ENCODE measurements around the gene B4GALNT4.
"Not testable (repeated sequence)": the region's sequence is repeated elsewhere in the genome, so short reads cannot be mapped to it uniquely, and the experiment has no call there.

Gene B4GALNT4

GRCh38 chr11:405954-406795 lies 36.9 kb downstream of the B4GALNT4 start:
- no peak for DNase-seq (ENCODE audit: low read depth in 2 of 2)

- peak; percentile 85 to 91 for DNase-seq (ENCODE audit: low read depth in 2 of 2)
Measured at GRCh38 chr11:406796-407650, 37.7 kb downstream of the B4GALNT4 start.

GRCh38 chr11:407651-408123 lies 38.4 kb downstream of the B4GALNT4 start:
- DNase-seq (ENCODE audit: low read depth in 2 of 2): no peak

- no peak for DNase-seq (ENCODE audit: low read depth in 2 of 2)
Measured at GRCh38 chr11:408154-409007, 39.1 kb downstream of the B4GALNT4 start.

GRCh38 chr11:409008-409599 lies 39.8 kb downstream of the B4GALNT4 start:
- no peak for DNase-seq (ENCODE audit: low read depth in 2 of 2)

GRCh38 chr11:409600-410483 lies 40.5 kb downstream of the B4GALNT4 start:
- DNase-seq (ENCODE audit: low read depth in 2 of 2): no peak

GRCh38 chr11:410711-411110 lies 41.4 kb downstream of the B4GALNT4 start:
- not testable (repeated sequence) for DNase-seq (ENCODE audit: low read depth in 2 of 2)

GRCh38 chr11:411520-411919 lies 42.2 kb downstream of the B4GALNT4 start:
- not testable (repeated sequence) for DNase-seq (ENCODE audit: low read depth in 2 of 2)

- no peak for DNase-seq (ENCODE audit: low read depth in 2 of 2)
Measured at GRCh38 chr11:412641-413119, 43.4 kb downstream of the B4GALNT4 start.

GRCh38 chr11:413120-414081 lies 44.1 kb downstream of the B4GALNT4 start:
- DNase-seq (ENCODE audit: low read depth in 2 of 2): no peak

- DNase-seq (ENCODE audit: low read depth in 2 of 2): no peak
Measured at GRCh38 chr11:414318-414857, 45.1 kb downstream of the B4GALNT4 start.

- no peak for DNase-seq (ENCODE audit: low read depth in 2 of 2)
Measured at GRCh38 chr11:415640-416041, 46.3 kb downstream of the B4GALNT4 start.

GRCh38 chr11:416051-416756 lies 46.9 kb downstream of the B4GALNT4 start:
- DNase-seq (ENCODE audit: low read depth in 2 of 2): no peak

- DNase-seq (ENCODE audit: low read depth in 2 of 2): peak in 1 of 2 donors; percentile 53
Measured at GRCh38 chr11:416757-417621, 47.7 kb downstream of the B4GALNT4 start.

GRCh38 chr11:417652-418342 lies 48.5 kb downstream of the B4GALNT4 start:
- DNase-seq (ENCODE audit: low read depth in 2 of 2): no peak
